ENCODE measurements around the gene KLLN.

The KLLN gene

GRCh38 chr10:87818505-87819288, 44.6 kb downstream of the KLLN start:
- TF ChIP-seq CTCF (conservative IDR thresholded peaks at IDR 0.05; ENCODE audit: low read length), result no peak
- H3K4me3 ChIP-seq (ENCODE audit: low read length), result peak overlapping the region; percentile 91
- DNase-seq (ENCODE audit: low read depth), result peak; percentile 16

- peak within 1 kb of the TSS; percentile 91 for H3K4me3 ChIP-seq (ENCODE audit: low read length)
- TF ChIP-seq CTCF (conservative IDR thresholded peaks at IDR 0.05; ENCODE audit: low read length), result peak; percentile 35
- DNase-seq (ENCODE audit: low read depth), result peak; percentile 82
These were observed 45.5 kb downstream of the KLLN start, which contains the start of gene ATAD1 for GRCh38 chr10:87817609-87818504. Gene ATAD1 (minus strand): TSS chr10:87818226. CDS start chr10:87814599, 3,627 bp downstream.

DNA sequence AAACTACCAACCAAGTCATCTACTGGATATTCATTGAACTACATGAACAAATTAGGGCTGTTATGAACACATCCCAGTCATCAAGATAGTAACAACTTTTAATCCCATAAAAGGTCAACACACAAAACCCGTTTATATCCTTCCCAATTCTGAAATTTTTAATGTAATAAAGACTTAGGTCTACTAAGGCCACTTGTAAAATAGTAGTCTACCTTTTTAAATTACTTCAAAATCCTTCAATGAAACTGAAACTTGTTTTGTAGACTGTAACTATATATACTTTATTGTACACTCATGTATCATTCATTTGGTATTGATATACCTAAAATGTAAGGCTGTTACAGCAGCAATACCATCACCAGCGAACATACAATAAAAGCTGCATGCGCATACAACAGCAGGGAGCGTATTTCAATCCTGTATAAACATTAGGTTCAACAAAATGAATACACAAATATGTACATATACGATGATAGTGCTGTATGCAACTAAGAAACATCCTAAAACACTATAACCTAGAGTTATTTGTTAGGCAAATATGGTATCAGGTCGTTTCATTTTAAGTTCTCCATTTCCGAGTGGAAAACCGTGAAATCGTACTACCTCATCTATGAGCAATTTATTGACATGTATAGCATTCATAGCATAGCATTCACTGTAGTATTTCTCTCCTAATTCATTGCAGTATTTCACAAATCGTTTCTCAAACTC, 46.3 kb downstream of the KLLN start:
- no peak for TF ChIP-seq CTCF (conservative IDR thresholded peaks at IDR 0.05; ENCODE audit: low read length)
- peak overlapping the region; percentile 91 for H3K4me3 ChIP-seq (ENCODE audit: low read length)
- DNase-seq (ENCODE audit: low read depth), result no peak

DNA sequence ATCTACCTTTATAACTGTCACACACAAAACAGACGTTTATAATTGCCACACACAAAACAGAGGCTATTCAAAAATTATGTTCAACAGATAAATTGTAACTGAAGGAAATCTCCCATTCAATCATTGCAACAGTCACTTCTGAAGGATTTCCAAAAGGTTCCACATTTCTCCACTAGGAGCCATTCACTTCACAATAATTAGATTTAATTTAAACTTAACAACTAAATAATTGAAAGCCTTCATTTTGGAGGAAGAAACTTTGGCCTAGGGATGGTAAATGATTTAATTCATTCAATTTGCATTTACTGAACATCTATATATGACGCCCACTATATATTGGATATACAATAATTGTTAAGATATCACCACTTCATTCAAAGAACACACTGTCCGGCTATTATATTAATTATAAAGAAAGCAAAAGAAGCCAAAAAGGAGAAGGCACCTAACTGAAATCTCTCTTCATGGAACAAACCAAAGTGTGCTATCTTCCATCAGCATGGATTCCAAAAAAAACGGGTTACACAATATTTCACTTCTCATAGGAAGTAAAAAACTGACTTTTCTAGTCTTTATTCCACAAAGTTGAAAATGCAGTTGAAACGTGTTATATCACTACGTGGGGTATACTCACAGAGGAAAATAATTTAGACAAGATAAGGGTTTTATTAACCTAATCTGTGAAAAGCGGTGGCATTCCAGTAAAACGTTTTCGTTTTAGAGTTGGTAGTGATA, 47.0 kb downstream of the KLLN start:
- no peak for DNase-seq (ENCODE audit: low read depth)
- H3K4me3 ChIP-seq (ENCODE audit: low read length), result peak overlapping the region; percentile 91; the same call in 1 of the 2 replicates
- peak; percentile 26 for TF ChIP-seq CTCF (conservative IDR thresholded peaks at IDR 0.05; ENCODE audit: low read length)
